ENCODE results near the gene SHF. TPM values are rescaled to one million over a fixed set of nuclear protein-coding genes. Genes with fewer than 3 reads are reported as not detected.

Gene SHF
- total RNA-seq, 1 donor from 2014 or later: 6.4 TPM

- Histone ChIP-seq H3K4me3 (no peak overlapping the region), H3K27ac (no peak overlapping the region)
Measured at GRCh38 chr15:45230245-45230965, 42.6 kb upstream of the SHF start.

GRCh38 chr15:45228931-45229330, 41.2 kb upstream of the SHF start:
- Histone ChIP-seq H3K4me3 (no peak overlapping the region), H3K27ac (no peak overlapping the region), H3K27me3 (ENCODE audit: low read depth) (no peaks in the 10 kb centered on the region), H3K9me3 (peaks cover 7% of the 10 kb centered on the region), H3K36me3 (no peaks in the 10 kb centered on the region), H3K4me1 (no peaks in the 10 kb centered on the region)
- no peak for TF ChIP-seq CTCF (IDR thresholded peaks at IDR 0.05)
- DNase-seq (no peak), ATAC-seq (no peak)
- intact Hi-C loops (cut with DNase I): no loop called here

More at GRCh38 chr15:45230245-45230965, 42.6 kb upstream of the SHF start:
- intact Hi-C loops (cut with DNase I): no loop called here
- no peak for TF ChIP-seq CTCF (IDR thresholded peaks at IDR 0.05)
- ATAC-seq: no peak
- DNase-seq: no peak
- H3K36me3 ChIP-seq: no peaks in the 10 kb centered on the region
- H3K9me3 ChIP-seq: peaks cover 17% of the 10 kb centered on the region
- no peaks in the 10 kb centered on the region for H3K4me1 ChIP-seq
- no peaks in the 10 kb centered on the region for H3K27me3 ChIP-seq (ENCODE audit: low read depth)

- Histone ChIP-seq H3K4me3 (no peak overlapping the region), H3K9me3 (no peaks in the 10 kb centered on the region), H3K27me3 (ENCODE audit: low read depth) (no peaks in the 10 kb centered on the region), H3K36me3 (no peaks in the 10 kb centered on the region), H3K27ac (no peak overlapping the region), H3K4me1 (no peaks in the 10 kb centered on the region)
- no peak for ATAC-seq
- no peak for DNase-seq
- TF ChIP-seq CTCF (IDR thresholded peaks at IDR 0.05): no peak
- intact Hi-C loops (cut with DNase I): no loop called here
Measured at GRCh38 chr15:45225506-45226273, 37.9 kb upstream of the SHF start.

DNA sequence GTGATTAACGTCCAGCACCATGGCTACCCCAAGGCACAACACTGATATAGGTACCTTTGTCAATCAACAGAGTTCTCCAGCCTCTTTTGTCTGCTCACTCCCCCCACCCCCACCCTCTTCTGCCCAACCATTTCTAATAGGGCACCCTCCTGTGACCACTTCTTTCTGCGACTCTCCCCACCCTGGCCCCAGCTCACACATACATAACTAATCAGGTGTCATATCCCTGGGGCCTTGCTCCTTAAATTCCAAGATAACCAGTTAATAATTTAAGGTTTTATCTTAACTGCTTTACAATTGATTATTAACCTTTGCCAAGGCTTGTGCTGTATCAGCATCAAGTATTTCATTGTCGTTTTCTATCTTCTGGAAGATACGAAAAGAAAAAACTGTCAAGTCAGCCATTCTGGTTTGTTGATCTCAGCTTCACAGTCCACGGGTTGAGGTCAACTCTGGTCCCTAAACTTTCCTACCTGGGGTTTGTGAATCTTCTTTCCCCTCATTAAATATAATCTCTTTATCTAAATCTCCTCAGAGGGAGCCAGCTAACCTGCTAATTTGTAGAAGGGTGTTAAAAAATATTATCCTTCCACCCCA, 37.0 kb upstream of the SHF start:
- TF ChIP-seq CTCF (IDR thresholded peaks at IDR 0.05): no peak

DNA sequence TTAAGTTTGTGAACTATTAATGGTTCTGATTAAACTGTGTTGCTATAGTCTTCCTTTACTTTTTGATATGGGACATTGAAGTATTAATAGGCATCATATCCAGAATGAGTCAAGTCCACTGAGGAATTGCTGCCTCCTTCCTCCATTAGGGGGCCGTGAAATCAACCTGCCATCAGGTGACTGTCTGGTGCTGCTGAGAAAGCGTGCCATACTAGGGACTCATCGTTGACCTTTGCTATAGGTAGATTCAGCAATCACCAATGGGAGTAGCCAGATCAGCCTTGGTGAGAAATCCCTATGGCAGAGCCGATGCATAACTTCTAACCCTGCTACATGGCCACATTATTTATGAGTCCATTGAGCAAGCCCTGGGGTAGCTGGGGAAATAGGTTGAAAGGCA, 34.2 kb upstream of the SHF start:
- Histone ChIP-seq H3K36me3 (no peaks in the 10 kb centered on the region), H3K27me3 (ENCODE audit: low read depth) (peaks cover 4% of the 10 kb centered on the region), H3K4me1 (no peaks in the 10 kb centered on the region), H3K4me3 (no peak overlapping the region), H3K27ac (no peak overlapping the region), H3K9me3 (no peaks in the 10 kb centered on the region)
- ATAC-seq: no peak
- intact Hi-C loops (cut with DNase I): no loop called here
- DNase-seq: no peak
- no peak for TF ChIP-seq CTCF (IDR thresholded peaks at IDR 0.05)

More for the DNA sequence above, 37.0 kb upstream of the SHF start:
- intact Hi-C loops (cut with DNase I): no loop called here
- no peak for ATAC-seq
- H3K27ac ChIP-seq: no peak overlapping the region
- no peaks in the 10 kb centered on the region for H3K4me1 ChIP-seq
- no peak for DNase-seq
- H3K9me3 ChIP-seq: no peaks in the 10 kb centered on the region
- peaks cover 4% of the 10 kb centered on the region for H3K27me3 ChIP-seq (ENCODE audit: low read depth)
- H3K4me3 ChIP-seq: no peak overlapping the region
- no peaks in the 10 kb centered on the region for H3K36me3 ChIP-seq
